Measurements from ENCODE around the gene LMF1.

LMF1 gene

GRCh38 chr16:924806-925205 is 46.0 kb downstream of the LMF1 start:
- no peak overlapping the region for H3K4me3 ChIP-seq
- no peaks in the 10 kb centered on the region; the same call in 1 of the 2 replicates for H3K9me3 ChIP-seq
- no peaks in the 10 kb centered on the region for H3K36me3 ChIP-seq (replicated peaks)
- DNase-seq (ENCODE audit: low spot score in 2 of 2), result no peak
- no peaks in the 10 kb centered on the region for H3K4me1 ChIP-seq
- no peaks in the 10 kb centered on the region for H3K27me3 ChIP-seq (ENCODE audit: low read depth)
- in situ Hi-C loops (cut with MboI; ENCODE audit: low sequenced_read_pairs), result no loop called here

GRCh38 chr16:924063-924462 is 46.7 kb downstream of the LMF1 start:
- no peak for DNase-seq (ENCODE audit: low spot score in 2 of 2)
- H3K36me3 ChIP-seq (replicated peaks), result no peaks in the 10 kb centered on the region
- H3K4me1 ChIP-seq, result no peaks in the 10 kb centered on the region
- H3K27me3 ChIP-seq (ENCODE audit: low read depth), result no peaks in the 10 kb centered on the region
- no peaks in the 10 kb centered on the region; the same call in 1 of the 2 replicates for H3K9me3 ChIP-seq
- in situ Hi-C loops (cut with MboI; ENCODE audit: low sequenced_read_pairs), result no loop called here
- H3K4me3 ChIP-seq, result no peak overlapping the region

- no peak overlapping the region for H3K4me3 ChIP-seq
- DNase-seq (ENCODE audit: low spot score in 2 of 2), result no peak
- H3K27me3 ChIP-seq (ENCODE audit: low read depth), result no peaks in the 10 kb centered on the region
- H3K36me3 ChIP-seq (replicated peaks), result no peaks in the 10 kb centered on the region
- in situ Hi-C loops (cut with MboI; ENCODE audit: low sequenced_read_pairs), result no loop called here
- H3K4me1 ChIP-seq, result no peaks in the 10 kb centered on the region
- no peaks in the 10 kb centered on the region; the same call in 1 of the 2 replicates for H3K9me3 ChIP-seq
These were observed 47.6 kb downstream of the LMF1 start for GRCh38 chr16:923184-923583.

GRCh38 chr16:922051-922450 is 48.7 kb downstream of the LMF1 start:
- H3K36me3 ChIP-seq (replicated peaks), result no peaks in the 10 kb centered on the region
- no peaks in the 10 kb centered on the region for H3K27me3 ChIP-seq (ENCODE audit: low read depth)
- H3K9me3 ChIP-seq, result no peaks in the 10 kb centered on the region; the same call in 1 of the 2 replicates
- no peak overlapping the region for H3K4me3 ChIP-seq
- in situ Hi-C loops (cut with MboI; ENCODE audit: low sequenced_read_pairs), result no loop called here
- no peaks in the 10 kb centered on the region for H3K4me1 ChIP-seq
- DNase-seq (ENCODE audit: low spot score in 2 of 2), result no peak

- DNase-seq (ENCODE audit: low spot score in 2 of 2), result no peak
- Histone ChIP-seq H3K36me3 (replicated peaks) (no peaks in the 10 kb centered on the region), H3K4me3 (no peak overlapping the region), H3K9me3 (no peaks in the 10 kb centered on the region; the same call in 1 of the 2 replicates), H3K27me3 (ENCODE audit: low read depth) (no peaks in the 10 kb centered on the region), H3K4me1 (no peaks in the 10 kb centered on the region)
- in situ Hi-C loops (cut with MboI; ENCODE audit: low sequenced_read_pairs), result no loop called here
These were observed 49.4 kb downstream of the LMF1 start for GRCh38 chr16:921321-921905.

- Histone ChIP-seq H3K27me3 (ENCODE audit: low read depth) (no peaks in the 10 kb centered on the region), H3K36me3 (replicated peaks) (no peaks in the 10 kb centered on the region), H3K4me1 (no peaks in the 10 kb centered on the region), H3K4me3 (no peak overlapping the region), H3K9me3 (no peaks in the 10 kb centered on the region)
- DNase-seq (ENCODE audit: low spot score in 2 of 2), result no peak
- in situ Hi-C loops (cut with MboI; ENCODE audit: low sequenced_read_pairs), result no loop called here
These were observed 50.1 kb downstream of the LMF1 start for GRCh38 chr16:920717-921116.

GRCh38 chr16:920051-920681 is 50.6 kb downstream of the LMF1 start:
- in situ Hi-C loops (cut with MboI; ENCODE audit: low sequenced_read_pairs), result no loop called here
- Histone ChIP-seq H3K4me1 (no peaks in the 10 kb centered on the region), H3K36me3 (replicated peaks) (no peaks in the 10 kb centered on the region), H3K27me3 (ENCODE audit: low read depth) (no peaks in the 10 kb centered on the region), H3K9me3 (no peaks in the 10 kb centered on the region), H3K4me3 (no peak overlapping the region)
- DNase-seq (ENCODE audit: low spot score in 2 of 2), result no peak

GRCh38 chr16:919658-920050 is 51.1 kb downstream of the LMF1 start:
- H3K36me3 ChIP-seq (replicated peaks), result no peaks in the 10 kb centered on the region
- no peaks in the 10 kb centered on the region for H3K9me3 ChIP-seq
- in situ Hi-C loops (cut with MboI; ENCODE audit: low sequenced_read_pairs), result no loop called here
- H3K27me3 ChIP-seq (ENCODE audit: low read depth), result no peaks in the 10 kb centered on the region
- DNase-seq (ENCODE audit: low spot score in 2 of 2), result no peak
- H3K4me3 ChIP-seq, result no peak overlapping the region
- H3K4me1 ChIP-seq, result no peaks in the 10 kb centered on the region

GRCh38 chr16:918741-919657 is 51.8 kb downstream of the LMF1 start:
- Histone ChIP-seq H3K36me3 (replicated peaks) (no peaks in the 10 kb centered on the region), H3K4me3 (no peak overlapping the region), H3K4me1 (no peaks in the 10 kb centered on the region), H3K9me3 (no peaks in the 10 kb centered on the region), H3K27me3 (ENCODE audit: low read depth) (no peaks in the 10 kb centered on the region)
- in situ Hi-C loops (cut with MboI; ENCODE audit: low sequenced_read_pairs), result no loop called here
- DNase-seq (ENCODE audit: low spot score in 2 of 2), result no peak

- Histone ChIP-seq H3K36me3 (replicated peaks) (no peaks in the 10 kb centered on the region), H3K9me3 (no peaks in the 10 kb centered on the region), H3K27me3 (ENCODE audit: low read depth) (no peaks in the 10 kb centered on the region), H3K4me1 (no peaks in the 10 kb centered on the region), H3K4me3 (no peak overlapping the region)
- no peak for DNase-seq (ENCODE audit: low spot score in 2 of 2)
- in situ Hi-C loops (cut with MboI; ENCODE audit: low sequenced_read_pairs), result no loop called here
These were observed 52.7 kb downstream of the LMF1 start for GRCh38 chr16:918068-918467.

GRCh38 chr16:917591-918061 is 53.2 kb downstream of the LMF1 start:
- Histone ChIP-seq H3K27me3 (ENCODE audit: low read depth) (no peaks in the 10 kb centered on the region), H3K4me3 (no peak overlapping the region), H3K36me3 (replicated peaks) (no peaks in the 10 kb centered on the region), H3K9me3 (no peaks in the 10 kb centered on the region), H3K4me1 (no peaks in the 10 kb centered on the region)
- in situ Hi-C loops (cut with MboI; ENCODE audit: low sequenced_read_pairs), result no loop called here
- no peak for DNase-seq (ENCODE audit: low spot score in 2 of 2)

- Histone ChIP-seq H3K27me3 (ENCODE audit: low read depth) (no peaks in the 10 kb centered on the region), H3K36me3 (replicated peaks) (no peaks in the 10 kb centered on the region), H3K4me1 (no peaks in the 10 kb centered on the region), H3K4me3 (no peak overlapping the region), H3K9me3 (no peaks in the 10 kb centered on the region)
- in situ Hi-C loops (cut with MboI; ENCODE audit: low sequenced_read_pairs), result no loop called here
- no peak for DNase-seq (ENCODE audit: low spot score in 2 of 2)
These were observed 54.6 kb downstream of the LMF1 start for GRCh38 chr16:916035-916799.

- Histone ChIP-seq H3K27me3 (ENCODE audit: low read depth) (no peaks in the 10 kb centered on the region), H3K36me3 (replicated peaks) (no peaks in the 10 kb centered on the region), H3K4me3 (no peak overlapping the region), H3K9me3 (no peaks in the 10 kb centered on the region), H3K4me1 (no peaks in the 10 kb centered on the region)
- in situ Hi-C loops (cut with MboI; ENCODE audit: low sequenced_read_pairs), result no loop called here
- no peak for DNase-seq (ENCODE audit: low spot score in 2 of 2)
These were observed 55.2 kb downstream of the LMF1 start for GRCh38 chr16:915546-915945.

Measured in HAP-1 (cell line).